OCI-LY7 (cell line): ENCODE measurements around the gene TMEM207. TPM values are rescaled to one million over a fixed set of nuclear protein-coding genes. Genes with fewer than 3 reads are reported as not detected.

Experiments
- Bru-seq: library from RNA; stranded (reverse); fragments of 400-500 nt; gene quantifications from one replicate; lab custom pipeline; 2021; lab: Mats Ljungman, UMichigan
- BruChase-seq, 2 experiments: library from RNA; stranded (reverse); fragments of 400-500 nt; gene quantifications; one replicate each; lab custom pipeline; 2021; lab: Mats Ljungman, UMichigan
- BruUV-seq: library from RNA; stranded (reverse); fragments of 400-500 nt; replicated peaks from 2 replicates; lab custom pipeline; 2021; lab: Mats Ljungman, UMichigan
- CTCF ChIA-PET: fragments of 300-600 bp; sonication (Branson Sonifier 250); formaldehyde crosslinking; loops from one replicate; lab custom pipeline; 2022; ENCODE audit warnings: antibody characterized with exemption; ENCODE audit not compliant: unreplicated experiment; lab: Charles Lee
- POLR2A ChIA-PET: fragments of 300-600 bp; sonication (Branson Sonifier 250); formaldehyde crosslinking; loops from one replicate; lab custom pipeline; 2022; ENCODE audit warnings: antibody characterized with exemption; lab: Charles Lee
- DNase-seq: peaks from one replicate; pipeline ENCODE4 v3.0.0-alpha.2; 2015; ENCODE audit warnings: low spot score
- H2AFZ ChIP-seq: fragments of 200-600 bp; sonication (generic), shearing (Covaris generic); 2 replicates; pipeline ENCODE4 v1.6.1; 2014; ENCODE audit warnings: mild to moderate bottlenecking, antibody characterized with exemption, low read length, moderate library complexity
- H3K27ac ChIP-seq: fragments of 200-600 bp; sonication (generic); 2 replicates; pipeline ENCODE4 v1.5.1; 2014; ENCODE audit warnings: mixed run types, low read depth, mild to moderate bottlenecking, moderate library complexity, low read length, inconsistent platforms; ENCODE audit not compliant: poor library complexity, severe bottlenecking
- H3K36me3 ChIP-seq: fragments of 200-600 bp; sonication (generic); 2 replicates; pipeline ENCODE4 v1.6.1; 2014; ENCODE audit warnings: mild to moderate bottlenecking, antibody characterized with exemption, low read length, moderate library complexity, mixed read lengths; ENCODE audit not compliant: insufficient read depth
- H3K4me1 ChIP-seq: fragments of 200-600 bp; sonication (generic); 2 replicates; pipeline ENCODE4 v1.5.1; 2014; ENCODE audit warnings: mild to moderate bottlenecking, low read length; ENCODE audit not compliant: insufficient read depth, poor library complexity, severe bottlenecking
- H3K4me2 ChIP-seq: fragments of 200-600 bp; sonication (generic); 2 replicates; pipeline ENCODE4 v1.6.1; 2014; ENCODE audit warnings: mild to moderate bottlenecking, low read length
- H3K4me3 ChIP-seq: fragments of 200-600 bp; sonication (generic); 2 replicates; pipeline ENCODE4 v1.5.1; 2014; ENCODE audit warnings: mild to moderate bottlenecking, low read depth, low read length; ENCODE audit not compliant: poor library complexity, severe bottlenecking
- H3K79me2 ChIP-seq: fragments of 200-600 bp; sonication (generic); 2 replicates; pipeline ENCODE4 v1.6.1; 2016; ENCODE audit warnings: low read depth, mild to moderate bottlenecking, low read length, moderate library complexity, mixed read lengths; ENCODE audit not compliant: insufficient read depth
- H3K9me2 ChIP-seq: fragments of 200-600 bp; sonication (generic); 2 replicates; pipeline ENCODE4 v1.6.1; 2016; ENCODE audit warnings: mild to moderate bottlenecking, low read length, mixed read lengths; ENCODE audit not compliant: insufficient read depth
- H3K9me3 ChIP-seq: fragments of 200-600 bp; sonication (generic); 2 replicates; pipeline ENCODE4 v1.6.1; 2014; ENCODE audit warnings: mild to moderate bottlenecking, mixed run types, low read length, mixed read lengths
- H4K20me1 ChIP-seq: fragments of 200-600 bp; sonication (generic); 2 replicates; pipeline ENCODE4 v1.6.1; 2014; ENCODE audit warnings: mild to moderate bottlenecking, antibody characterized with exemption, low read length, moderate library complexity, mixed read lengths; ENCODE audit not compliant: insufficient read depth
- CTCF ChIP-seq: fragments of 200-600 bp; sonication (generic); conservative IDR thresholded peaks from 2 replicates; pipeline ENCODE4 v1.5.1; 2014; ENCODE audit warnings: mild to moderate bottlenecking, antibody characterized with exemption, low read length, moderate library complexity, mixed read lengths
- EZH2phosphoT487 ChIP-seq: fragments of 200-600 bp; sonication (generic); IDR thresholded peaks from 2 replicates; pipeline ENCODE4 v1.6.1; 2018; ENCODE audit warnings: low read depth, borderline replicate concordance, mild to moderate bottlenecking, mixed run types, antibody characterized with exemption, low read length, moderate library complexity, mixed read lengths
- intact Hi-C: fragments of 100-400 bp; cut with micrococcal nuclease; formaldehyde crosslinking; loops from one replicate; pipeline ENCODE4 v1.10.0; 2022; ENCODE audit not compliant: unreplicated experiment
- long read RNA-seq: library from polyadenylated mRNA; stranded (forward); transcript quantifications from one replicate; pipeline ENCODE4 v2.0.0, GENCODE V29; 2022
- total RNA-seq, 2 experiments: library from RNA; depleted of rRNA in 1 of 2; stranded (reverse); fragments of >200 nt in 1 of 2; shearing (Covaris generic) in 1 of 2; gene quantifications; 2 replicates each; pipeline ENCODE4 v1.2.3, GENCODE V29; 2014 to 2022

TMEM207 gene
- total RNA-seq (2014; rRNA removed; shearing (Covaris generic)) (not detected in 2 replicates), total RNA-seq (2022) (not detected in 2 replicates), Bru-seq, nascent RNA (not detected), BruChase-seq, experiment 1, labeled RNA remaining after a 6-hour chase (not detected), BruChase-seq, experiment 2, labeled RNA remaining after a 2-hour chase (not detected)
- long read RNA-seq, result 0 reads

GRCh38 chr3:190449801-190450200 is at the start of gene TMEM207:
Gene TMEM207 (minus strand): TSS chr3:190449901. CDS start chr3:190449809, 92 bp downstream.
- Histone ChIP-seq H3K9me3 (no peaks in the 10 kb centered on the region), H3K27ac (no peak within 1 kb of the TSS), H3K4me3 (no peak within 1 kb of the TSS), H3K79me2 (no peaks in the 10 kb centered on the region), H3K36me3 (no peaks in the 10 kb centered on the region), H2AFZ (no peak within 1 kb of the TSS), H3K9me2 (no peaks in the 10 kb centered on the region), H3K4me1 (no peaks in the 10 kb centered on the region), H4K20me1 (no peaks in the 10 kb centered on the region), H3K4me2 (no peak within 1 kb of the TSS)
- ChIA-PET POLR2A (interaction anchor here (1.1 kb wide), 1 partner anchor 10 kb away, joined by 3 read pairs; no protein-coding TSS in a partner anchor), CTCF (no interaction called here)
- no TSS peak for BruUV-seq
- DNase-seq, result no peak
- intact Hi-C loops, result no loop called here
- TF ChIP-seq CTCF, result no peak
- TF ChIP-seq EZH2phosphoT487, result no peak

GRCh38 chr3:190499122-190499521 is 49.4 kb upstream of the TMEM207 start:
- POLR2A ChIA-PET, result interaction anchor here (0.7 kb wide), 2 partner anchors 14 to 78 kb away, joined by 3 to 4 read pairs; no protein-coding TSS in a partner anchor
- Histone ChIP-seq H2AFZ (no peak overlapping the region), H3K9me2 (no peaks in the 10 kb centered on the region), H4K20me1 (no peaks in the 10 kb centered on the region), H3K4me3 (no peak overlapping the region), H3K79me2 (no peaks in the 10 kb centered on the region), H3K27ac (no peak overlapping the region), H3K4me2 (no peak overlapping the region), H3K9me3 (no peaks in the 10 kb centered on the region), H3K4me1 (no peaks in the 10 kb centered on the region), H3K36me3 (no peaks in the 10 kb centered on the region)
- no peak for TF ChIP-seq CTCF
- no peak for TF ChIP-seq EZH2phosphoT487
- no TSS peak for BruUV-seq
- intact Hi-C loops, result no loop called here
- DNase-seq, result no peak
- CTCF ChIA-PET, result no interaction called here

GRCh38 chr3:190498293-190498692 is 48.6 kb upstream of the TMEM207 start:
- no peaks in the 10 kb centered on the region for H3K4me1 ChIP-seq
- no peaks in the 10 kb centered on the region for H3K79me2 ChIP-seq
- CTCF ChIA-PET, result no interaction called here
- H3K27ac ChIP-seq, result no peak overlapping the region
- intact Hi-C loops, result no loop called here
- no peak for DNase-seq
- no peak overlapping the region for H3K4me2 ChIP-seq
- no TSS peak for BruUV-seq
- H3K9me3 ChIP-seq, result no peaks in the 10 kb centered on the region
- no peaks in the 10 kb centered on the region for H3K36me3 ChIP-seq
- no peaks in the 10 kb centered on the region for H3K9me2 ChIP-seq
- H2AFZ ChIP-seq, result no peak overlapping the region
- POLR2A ChIA-PET, result interaction anchor here (0.8 to 1.4 kb wide), 2 partner anchors 13 to 73 kb away, joined by 3 to 4 read pairs; no protein-coding TSS in a partner anchor
- no peaks in the 10 kb centered on the region for H4K20me1 ChIP-seq
- H3K4me3 ChIP-seq, result no peak overlapping the region
- no peak for TF ChIP-seq EZH2phosphoT487
- TF ChIP-seq CTCF, result no peak
